ENCODE results near the gene SLFN12.
A peak's percentile ranks its signal among the peaks of the same experiment; 100 is the strongest.
"Not testable (repeated sequence)": the region's sequence is repeated elsewhere in the genome, so short reads cannot be mapped to it uniquely, and the experiment has no call there.

SLFN12 gene

DNA sequence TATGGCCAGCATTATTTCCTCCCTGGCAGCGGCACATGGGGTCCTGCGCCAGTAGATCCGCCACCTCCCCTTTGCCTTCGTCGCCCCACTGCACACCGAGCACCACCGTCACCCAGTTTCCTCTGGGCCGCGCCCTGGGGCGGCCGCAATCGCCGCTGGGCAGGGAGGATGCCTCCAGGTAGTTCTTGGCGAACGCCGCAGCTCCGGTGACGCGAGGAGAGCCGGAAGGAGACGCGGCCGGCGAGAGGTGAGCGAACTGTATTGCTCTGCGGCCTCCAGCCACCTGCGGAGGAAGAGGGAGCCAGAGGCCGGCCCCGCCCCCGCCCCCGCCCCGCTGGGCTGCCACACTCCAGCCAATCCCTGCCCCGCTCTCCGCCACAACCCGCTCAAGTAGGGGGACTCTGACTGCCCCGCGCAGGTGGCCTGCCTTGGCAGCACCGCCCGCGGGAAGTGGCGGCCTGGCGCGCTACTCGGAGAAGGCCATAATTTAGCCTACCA, 28.1 kb upstream of the SLFN12 start:
- peak; percentile 39 for DNase-seq (ENCODE audit: low read depth)
- H3K4me3 ChIP-seq (ENCODE audit: low read length): peak overlapping the region; percentile 9
- TF ChIP-seq, protein P1, sequence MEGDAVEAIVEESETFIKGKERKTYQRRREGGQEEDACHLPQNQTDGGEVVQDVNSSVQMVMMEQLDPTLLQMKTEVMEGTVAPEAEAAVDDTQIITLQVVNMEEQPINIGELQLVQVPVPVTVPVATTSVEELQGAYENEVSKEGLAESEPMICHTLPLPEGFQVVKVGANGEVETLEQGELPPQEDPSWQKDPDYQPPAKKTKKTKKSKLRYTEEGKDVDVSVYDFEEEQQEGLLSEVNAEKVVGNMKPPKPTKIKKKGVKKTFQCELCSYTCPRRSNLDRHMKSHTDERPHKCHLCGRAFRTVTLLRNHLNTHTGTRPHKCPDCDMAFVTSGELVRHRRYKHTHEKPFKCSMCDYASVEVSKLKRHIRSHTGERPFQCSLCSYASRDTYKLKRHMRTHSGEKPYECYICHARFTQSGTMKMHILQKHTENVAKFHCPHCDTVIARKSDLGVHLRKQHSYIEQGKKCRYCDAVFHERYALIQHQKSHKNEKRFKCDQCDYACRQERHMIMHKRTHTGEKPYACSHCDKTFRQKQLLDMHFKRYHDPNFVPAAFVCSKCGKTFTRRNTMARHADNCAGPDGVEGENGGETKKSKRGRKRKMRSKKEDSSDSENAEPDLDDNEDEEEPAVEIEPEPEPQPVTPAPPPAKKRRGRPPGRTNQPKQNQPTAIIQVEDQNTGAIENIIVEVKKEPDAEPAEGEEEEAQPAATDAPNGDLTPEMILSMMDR (IDR thresholded peaks at IDR 0.05; ENCODE audit: insufficient read depth, low read depth, low read length, missing control alignments): no peak

DNA sequence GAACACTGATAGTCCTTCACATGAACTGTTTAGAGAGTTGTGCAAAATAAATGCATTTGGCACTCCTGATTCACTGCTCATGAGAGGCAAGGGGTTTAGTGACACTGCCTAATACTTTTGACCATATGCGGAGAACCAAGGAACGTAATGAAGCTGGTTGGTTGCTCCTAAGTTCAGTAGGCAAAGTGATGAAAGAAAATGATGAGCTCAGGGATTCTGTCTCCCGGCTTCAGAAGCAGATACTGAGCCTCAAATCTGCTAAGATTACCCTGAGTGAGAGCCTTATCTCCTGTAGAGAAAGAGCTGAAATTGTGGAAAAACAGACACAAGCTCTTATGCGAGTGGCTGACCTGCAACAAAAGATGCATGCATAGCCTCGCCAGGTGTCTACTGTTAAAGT, 21.7 kb upstream of the SLFN12 start:
- not testable (repeated sequence) for H3K4me3 ChIP-seq (ENCODE audit: low read length); DNase-seq (ENCODE audit: low read depth)

DNA sequence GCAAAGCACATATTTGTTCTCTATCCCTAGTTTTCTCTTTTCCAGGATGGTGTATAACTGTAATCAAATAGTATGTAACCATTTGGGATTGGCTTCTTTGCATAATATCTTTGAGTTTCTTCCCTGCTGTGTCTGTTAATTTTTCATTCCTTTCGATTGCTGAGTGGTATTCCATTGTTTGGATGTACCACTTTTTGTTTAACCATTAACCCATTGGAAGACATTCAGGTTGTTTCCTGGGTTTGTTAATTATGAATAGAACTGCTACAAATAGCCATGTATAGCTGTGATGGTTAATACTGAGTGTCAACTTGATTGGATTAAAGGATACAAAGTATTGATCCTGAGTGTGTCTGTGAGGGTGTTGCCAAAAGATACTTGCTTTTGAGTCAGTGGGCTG, 20.9 kb upstream of the SLFN12 start:
- no peak for DNase-seq (ENCODE audit: low read depth)
- H3K4me3 ChIP-seq (ENCODE audit: low read length): no peak overlapping the region
- TF ChIP-seq, protein P1 (IDR thresholded peaks at IDR 0.05; ENCODE audit: insufficient read depth, low read depth, low read length, missing control alignments): no peak

DNA sequence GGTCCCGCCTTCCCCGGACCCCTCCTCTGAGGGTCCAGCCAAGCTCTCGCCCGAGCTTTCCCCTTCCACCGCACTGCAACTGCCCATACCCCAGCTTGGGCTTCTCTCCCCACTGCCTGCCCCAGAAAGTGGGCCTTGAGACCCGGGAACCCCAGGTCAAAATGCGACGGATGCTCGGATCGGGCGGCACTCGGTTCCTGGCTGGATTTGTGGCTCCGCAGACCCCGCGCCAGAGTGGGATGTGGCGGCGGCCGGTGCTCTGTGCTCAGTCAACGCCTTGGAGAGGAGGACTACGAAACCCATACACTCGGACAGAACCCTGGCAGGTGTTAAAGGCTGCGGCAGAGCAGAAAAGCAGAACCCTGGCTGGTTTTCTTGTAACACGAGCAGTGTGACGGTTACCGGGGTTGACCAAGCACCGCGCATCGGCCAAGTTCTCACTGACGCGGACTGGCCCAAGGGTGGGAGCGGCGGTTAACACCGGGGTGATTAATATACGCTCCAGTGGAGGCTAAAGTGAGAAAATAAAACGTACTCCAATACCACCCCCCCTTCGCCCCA, 17.2 kb upstream of the SLFN12 start:
- no peak overlapping the region for H3K4me3 ChIP-seq (ENCODE audit: low read length)
- no peak for DNase-seq (ENCODE audit: low read depth)
- TF ChIP-seq, protein P1 (IDR thresholded peaks at IDR 0.05; ENCODE audit: insufficient read depth, low read depth, low read length, missing control alignments): no peak

DNA sequence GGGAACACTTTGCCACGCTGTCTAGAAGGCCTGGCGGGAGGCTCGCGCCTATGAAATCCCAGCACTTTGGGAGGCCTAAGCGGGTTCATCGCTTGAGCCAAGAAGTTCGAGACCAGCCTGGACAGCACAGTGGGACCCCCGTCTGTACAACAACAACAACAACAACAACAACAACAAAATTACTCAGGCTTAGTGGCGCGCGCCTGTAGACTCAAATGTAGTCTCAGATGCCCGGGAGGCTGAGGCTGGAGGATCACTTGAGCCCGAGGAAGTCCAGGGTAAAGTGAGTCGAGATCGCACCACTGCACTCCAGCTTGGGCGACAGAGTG, 16.6 kb upstream of the SLFN12 start:
- no peak for DNase-seq (ENCODE audit: low read depth)
- H3K4me3 ChIP-seq (ENCODE audit: low read length): peak overlapping the region; percentile 48
- TF ChIP-seq, protein P1 (IDR thresholded peaks at IDR 0.05; ENCODE audit: insufficient read depth, low read depth, low read length, missing control alignments): no peak

DNA sequence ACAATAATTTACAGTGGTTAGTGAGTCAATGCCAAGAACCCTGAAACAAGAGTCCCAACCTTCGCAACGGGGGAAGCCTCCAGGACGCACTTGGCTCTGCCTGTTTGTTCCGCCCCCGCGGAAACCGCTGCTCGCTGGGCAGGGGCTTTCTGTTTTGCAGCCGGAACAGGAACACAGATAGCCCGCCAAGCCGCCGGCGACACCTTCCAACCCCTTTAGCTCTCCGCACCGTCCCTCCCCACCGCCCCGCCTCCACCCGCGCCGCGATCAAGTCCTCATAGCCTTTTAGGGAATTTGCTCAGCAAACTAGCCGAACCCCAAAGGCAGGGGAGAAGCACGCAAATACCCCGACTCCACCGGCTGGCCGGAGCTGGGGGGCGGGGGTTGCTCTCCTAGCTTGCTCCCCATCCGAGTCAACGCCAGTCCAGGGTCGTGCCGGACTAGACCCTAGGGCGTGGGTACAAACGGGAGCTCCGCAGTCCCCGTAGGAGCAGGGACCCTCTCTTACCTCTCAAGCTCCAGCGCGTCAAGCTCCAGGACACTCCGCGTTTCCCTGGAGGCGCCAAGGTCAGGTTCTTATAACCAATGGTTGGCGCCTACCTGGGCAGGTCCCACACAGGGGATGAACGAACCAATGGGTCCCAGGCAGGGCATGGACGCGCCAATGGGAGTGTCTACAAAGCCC, 16.1 kb upstream of the SLFN12 start, which contains the start of gene SLFN13:
TSS of gene SLFN13 (minus strand) at position 553 of the 685 bp plus-strand sequence. CDS start 3,086 bp downstream, outside the sequence.
- H3K4me3 ChIP-seq (ENCODE audit: low read length): peak within 1 kb of the TSS; percentile 48
- TF ChIP-seq, protein P1 (IDR thresholded peaks at IDR 0.05; ENCODE audit: insufficient read depth, low read depth, low read length, missing control alignments): no peak
- DNase-seq (ENCODE audit: low read depth): peak; percentile 85

DNA sequence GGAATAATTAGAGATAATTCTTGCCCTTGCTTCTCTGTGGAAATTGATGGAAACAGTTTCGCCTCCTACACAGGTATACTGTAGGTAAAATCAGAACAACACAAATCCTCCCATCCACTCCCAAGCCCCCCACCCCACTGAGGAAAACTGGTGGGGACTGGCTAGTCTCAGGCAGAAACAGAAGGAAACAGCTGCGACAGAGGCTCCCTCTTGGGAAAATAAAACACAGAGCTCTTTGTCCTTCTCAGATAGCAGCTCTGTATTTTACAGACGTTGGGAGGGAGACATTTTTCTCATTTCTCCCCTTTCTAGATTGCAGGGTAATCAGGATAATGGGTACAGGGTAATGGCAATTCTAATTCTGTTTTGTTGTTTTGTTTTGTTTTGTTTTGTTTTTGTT, 15.2 kb upstream of the SLFN12 start:
- DNase-seq (ENCODE audit: low read depth): no peak
- H3K4me3 ChIP-seq (ENCODE audit: low read length): no peak overlapping the region
- TF ChIP-seq, protein P1 (IDR thresholded peaks at IDR 0.05; ENCODE audit: insufficient read depth, low read depth, low read length, missing control alignments): no peak
